Activated CD4-positive, alpha-beta T cell treated with anti-CD3 and anti-CD28 coated beads for 48 hours (primary cell): Measurements from ENCODE around the gene AIMP2.
"Not testable (repeated sequence)": the region's sequence is repeated elsewhere in the genome, so short reads cannot be mapped to it uniquely, and the experiment has no call there.

Experiments
- DNase-seq: peaks from one replicate; pipeline ENCODE4 v3.0.0-alpha.2; 2020

The AIMP2 gene

DNA sequence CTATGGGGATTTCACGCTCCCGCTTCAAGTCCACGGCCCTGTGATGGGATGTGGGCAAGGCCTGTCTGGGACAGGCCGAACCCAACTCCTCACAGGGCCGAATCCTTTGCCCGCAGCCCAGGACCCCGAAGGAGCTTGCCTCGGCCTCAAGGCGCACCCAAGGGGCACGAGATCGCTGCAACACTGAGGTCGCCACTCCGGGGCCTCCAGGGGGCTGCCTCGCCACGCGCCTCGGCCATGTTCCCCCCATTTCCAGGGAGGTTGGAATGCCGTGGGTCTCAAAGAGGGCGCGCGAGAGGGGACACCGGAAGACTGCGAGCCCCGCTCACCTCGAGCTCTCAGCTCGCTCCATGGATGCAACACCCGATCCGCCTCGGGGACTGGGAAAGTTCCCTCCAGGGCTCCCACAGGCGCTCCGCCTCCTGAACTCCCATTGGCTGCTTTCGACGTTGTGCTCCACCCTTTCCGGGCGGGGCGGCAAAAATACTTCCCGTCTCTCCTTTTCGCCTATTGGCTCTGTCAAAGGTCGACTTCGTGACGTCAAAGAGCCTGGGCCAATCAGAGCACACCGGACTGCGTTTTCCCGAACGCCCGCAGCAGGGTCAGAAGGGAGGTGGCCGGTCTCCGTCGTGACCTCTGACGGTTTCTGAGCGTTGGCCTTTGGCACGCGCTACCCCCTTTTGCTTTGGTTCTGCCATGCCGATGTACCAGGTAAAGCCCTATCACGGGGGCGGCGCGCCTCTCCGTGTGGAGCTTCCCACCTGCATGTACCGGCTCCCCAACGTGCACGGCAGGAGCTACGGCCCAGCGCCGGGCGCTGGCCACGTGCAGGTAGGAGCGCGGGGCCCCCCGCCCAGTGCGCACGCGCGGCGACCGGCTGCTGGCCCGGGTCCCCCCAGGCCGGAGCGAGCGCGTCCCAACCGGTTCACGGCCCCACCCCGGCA lies at the start of gene AIMP2, which contains the start of gene PMS2:
Gene AIMP2 (plus strand): TSS at position 605 of the 944 bp plus-strand sequence. CDS start 92 bp downstream, at position 697.
Gene PMS2 (minus strand): TSS at position 382 of the 944 bp plus-strand sequence. CDS start 30 bp downstream, at position 352.
- DNase-seq: peak; percentile 98

DNA sequence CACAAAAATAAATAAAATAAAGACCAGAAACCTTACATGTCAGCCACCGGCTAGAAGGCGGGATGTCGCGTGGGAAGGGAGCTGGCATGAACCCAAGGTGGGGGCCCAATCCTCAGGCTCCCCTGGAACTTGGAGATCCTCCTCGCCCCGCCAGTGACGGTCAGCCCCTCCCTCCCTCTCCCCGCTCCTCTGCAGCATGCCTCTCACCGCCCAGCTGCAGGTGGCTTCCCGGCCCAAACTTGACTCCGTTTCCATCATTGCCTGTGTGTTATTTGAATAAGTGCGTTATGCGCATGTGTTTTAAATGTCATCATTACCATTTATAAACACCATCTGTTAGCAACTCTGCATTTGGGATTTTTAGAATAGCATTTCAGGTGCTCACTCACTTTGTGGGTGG lies 45.9 kb upstream of the AIMP2 start:
- DNase-seq: not testable (repeated sequence)

DNA sequence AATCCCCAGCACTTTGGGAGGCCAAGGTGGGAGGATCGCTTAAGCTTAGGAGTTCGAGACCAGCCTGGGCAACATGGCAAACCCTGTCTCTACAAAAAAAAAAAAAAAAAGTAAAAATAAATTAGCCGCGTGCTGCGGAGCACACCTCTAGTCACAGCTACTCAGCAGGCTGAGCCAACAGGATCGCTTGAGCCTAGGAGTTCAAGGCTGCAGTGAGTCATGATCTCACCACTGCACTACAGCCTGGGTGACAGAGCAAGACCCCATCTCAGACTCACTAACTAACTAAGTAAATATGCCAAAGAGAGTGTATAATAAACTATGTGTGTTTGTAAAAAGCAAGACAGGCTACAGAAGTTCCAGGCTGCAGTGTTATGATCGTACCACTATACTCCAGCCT lies 45.3 kb upstream of the AIMP2 start:
- not testable (repeated sequence) for DNase-seq

DNA sequence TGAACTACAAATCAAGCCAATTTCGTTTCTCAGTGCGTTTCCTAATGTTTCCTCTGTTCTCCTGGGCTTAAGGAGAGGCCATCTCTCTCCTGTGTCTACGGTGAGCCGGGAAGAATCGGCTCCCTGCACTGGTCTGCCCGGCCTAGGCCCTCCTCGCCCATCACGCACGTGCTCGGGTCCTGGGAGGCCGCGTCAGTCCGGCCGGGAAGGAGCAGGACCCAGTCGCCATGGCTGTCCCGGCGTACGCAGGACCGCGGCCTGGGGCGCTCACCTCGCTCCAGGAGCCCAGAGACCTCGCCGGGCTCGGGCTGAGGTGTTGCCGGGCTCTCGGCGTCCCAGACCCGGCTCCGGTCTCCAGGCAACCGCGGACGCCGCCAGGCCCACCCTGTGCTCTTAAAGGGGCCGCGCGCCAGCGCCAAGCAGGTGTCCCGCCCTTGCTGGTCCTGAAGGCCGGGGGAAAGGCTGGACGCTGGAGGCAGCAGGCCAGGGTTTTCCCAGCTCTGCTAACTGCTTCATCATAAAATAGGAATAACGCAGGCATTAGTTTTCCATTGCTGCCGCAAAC lies 38.6 kb upstream of the AIMP2 start, which contains the start of gene RSPH10B:
Gene RSPH10B (minus strand): TSS at position 343 of the 565 bp plus-strand sequence. CDS start 3,573 bp downstream, outside the sequence.
- DNase-seq: not testable (repeated sequence)

DNA sequence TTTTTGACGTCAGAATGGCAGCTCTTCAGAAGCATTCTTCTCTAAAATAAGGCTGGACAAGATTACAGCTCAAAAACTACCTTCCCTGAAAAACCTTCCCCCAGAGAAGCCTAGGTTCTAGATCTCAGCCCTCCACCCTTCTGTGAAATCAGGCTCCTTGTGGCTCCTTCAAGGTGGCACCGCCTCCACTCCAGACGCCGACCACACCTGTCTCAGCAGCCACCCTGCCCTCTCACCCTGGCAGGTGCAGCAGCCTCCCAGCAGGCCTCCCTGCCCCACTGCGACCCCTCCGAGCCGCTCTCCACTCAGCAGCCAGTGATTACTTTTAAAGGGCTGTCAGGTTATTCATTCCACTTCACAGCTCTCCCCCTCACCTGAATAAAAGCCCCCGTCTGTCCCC lies 35.5 kb upstream of the AIMP2 start:
- DNase-seq: not testable (repeated sequence)

DNA sequence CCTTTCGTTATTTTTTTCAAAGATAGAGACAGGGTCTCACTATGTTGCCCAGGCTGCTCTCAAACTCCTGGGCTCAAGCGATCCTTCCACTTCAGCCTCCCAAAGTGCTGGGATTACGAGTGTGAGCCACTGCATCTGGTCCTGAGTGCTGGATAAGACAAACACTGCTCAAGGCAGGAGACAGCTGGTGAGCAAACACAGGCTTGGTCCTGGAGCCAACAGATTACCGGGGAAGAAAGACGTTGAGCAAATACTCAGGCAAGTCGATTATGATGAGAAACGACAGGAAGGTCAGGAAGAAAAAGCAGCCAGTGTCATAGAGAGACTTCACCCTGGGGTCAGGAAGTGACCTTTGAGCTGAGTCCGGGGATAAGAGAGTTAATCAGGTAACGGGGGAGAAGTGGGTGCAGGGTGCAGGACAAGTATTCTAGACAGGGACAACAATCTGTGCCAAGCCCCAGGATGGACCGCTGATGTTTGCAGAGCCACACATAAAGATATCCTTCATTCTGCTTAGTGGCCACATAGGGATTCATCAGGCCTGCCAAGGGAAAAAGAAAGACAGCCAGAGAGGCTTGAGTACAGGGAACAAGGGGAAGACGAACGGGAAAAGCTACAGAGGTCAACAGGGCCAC lies 29.3 kb upstream of the AIMP2 start:
- DNase-seq: not testable (repeated sequence)

DNA sequence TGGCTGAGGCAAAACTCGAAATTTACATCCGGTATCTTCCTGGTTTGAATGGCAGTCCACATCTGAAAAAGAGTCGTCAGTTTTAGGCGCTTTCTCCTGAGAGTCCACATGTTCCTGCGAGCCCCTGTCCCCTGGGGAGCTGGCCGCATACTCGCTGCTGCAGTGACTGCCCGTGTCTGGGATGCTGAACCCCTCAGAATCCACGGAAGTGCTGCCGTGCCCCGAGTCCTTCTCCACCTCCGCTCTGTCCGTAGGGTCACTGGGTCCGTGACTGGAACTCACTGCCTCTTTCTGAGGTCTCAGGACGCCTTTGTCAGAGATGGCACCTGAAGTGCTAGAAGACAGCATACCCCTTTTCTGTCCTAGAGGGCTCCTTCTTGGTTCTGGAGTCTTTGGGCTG lies 22.0 kb upstream of the AIMP2 start:
- DNase-seq: not testable (repeated sequence)

DNA sequence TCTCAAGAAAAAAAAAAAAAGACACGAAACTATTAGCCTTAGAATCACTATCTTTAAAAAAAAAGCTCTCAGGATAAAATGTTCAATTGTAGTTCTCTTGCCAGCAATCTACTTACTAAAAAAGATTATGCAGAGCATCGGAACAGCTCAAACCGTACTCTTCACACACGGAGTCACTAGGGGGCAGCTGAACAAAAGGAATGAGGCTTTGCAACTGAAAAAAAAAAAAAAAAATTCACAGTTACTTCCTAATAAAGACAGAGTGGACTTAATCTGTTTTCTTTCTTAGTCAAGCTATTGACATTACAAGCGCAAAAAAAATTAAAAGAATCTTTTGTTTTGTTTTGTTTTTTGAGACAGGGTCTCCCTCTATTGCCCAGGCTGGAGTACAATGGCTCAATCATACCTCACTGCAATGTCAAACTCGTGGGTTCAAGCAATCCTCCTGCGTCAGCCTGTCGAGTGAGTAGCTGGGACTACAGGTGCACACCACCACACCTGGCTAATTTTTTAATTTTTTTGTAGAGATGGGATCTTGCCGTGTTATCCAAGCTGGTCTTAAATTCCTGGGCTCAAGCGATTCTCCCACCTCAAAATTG lies 11.8 kb upstream of the AIMP2 start:
- peak; percentile 27 for DNase-seq

DNA sequence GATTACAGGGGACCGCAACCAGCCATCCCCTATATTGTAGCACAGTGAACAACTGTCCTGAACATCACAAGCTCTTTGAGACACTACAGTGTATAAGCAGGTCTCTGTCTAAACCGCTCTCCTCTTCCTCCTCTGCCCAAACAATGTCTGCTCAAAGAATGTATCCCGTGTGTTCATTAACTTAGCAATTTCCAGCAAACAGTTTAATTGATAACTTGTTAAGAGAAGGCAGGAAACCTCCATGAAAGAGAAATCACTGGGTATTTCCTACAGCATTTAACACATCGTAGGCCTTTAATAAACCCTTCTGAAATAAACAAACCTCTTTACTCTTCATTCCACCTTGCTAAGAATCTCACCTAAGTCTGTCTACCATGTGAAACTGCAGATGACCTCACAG lies 1.7 kb upstream of the AIMP2 start:
- no peak for DNase-seq

DNA sequence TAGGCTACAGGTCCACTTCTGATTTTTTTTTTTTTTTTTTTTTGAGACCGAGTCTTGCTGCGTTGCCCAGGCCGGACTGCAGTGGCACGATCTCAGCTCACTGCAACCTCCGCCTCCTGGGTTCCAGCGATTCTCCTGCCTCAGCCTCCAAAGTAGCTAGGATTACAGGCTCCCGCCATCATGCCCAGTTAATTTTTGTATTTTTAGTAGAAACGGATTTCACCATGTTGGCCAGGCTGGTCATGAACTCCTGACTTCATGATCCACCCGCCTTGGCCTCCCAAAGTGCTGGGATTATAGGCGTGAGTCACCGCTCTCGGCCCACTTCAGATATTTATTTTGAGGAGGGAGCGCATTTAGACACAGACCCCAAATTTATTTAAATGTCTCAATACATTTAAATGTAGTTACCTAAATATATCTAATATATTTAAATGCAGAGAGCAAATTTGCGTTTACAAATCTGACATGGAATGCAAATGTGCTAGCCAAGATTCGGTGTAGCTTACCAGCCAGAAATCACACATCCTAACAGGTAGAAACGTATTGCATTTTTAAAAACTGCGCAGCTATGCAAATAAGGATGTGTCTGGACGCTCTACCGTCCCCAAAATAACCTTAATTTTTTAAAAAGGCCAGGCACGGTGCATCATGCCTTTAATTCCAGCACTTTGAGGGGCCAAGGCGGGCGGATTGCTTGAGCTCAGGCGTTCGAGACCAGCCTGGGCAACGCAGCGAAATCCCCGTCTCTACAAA lies 1.1 kb upstream of the AIMP2 start:
- DNase-seq: not testable (repeated sequence)

DNA sequence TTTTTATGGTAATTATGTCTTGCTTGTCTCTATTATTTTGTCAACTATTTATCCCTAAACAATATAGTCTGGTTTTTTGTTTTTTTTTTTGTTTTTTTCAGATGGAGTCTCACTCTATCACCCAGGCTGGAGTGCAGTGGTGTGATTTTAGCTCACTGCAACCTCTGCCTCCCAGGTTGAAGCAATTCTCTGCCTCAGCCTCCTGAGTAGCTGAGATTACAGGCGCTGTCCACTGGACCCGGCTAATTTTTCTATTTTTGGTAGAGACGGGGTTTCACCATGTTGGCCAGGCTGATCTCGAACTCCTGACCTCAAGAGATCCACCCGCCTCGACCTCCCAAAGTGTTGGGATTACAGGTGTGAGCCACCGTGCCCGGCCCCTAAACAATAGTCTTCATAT lies 1.3 kb downstream of the AIMP2 start:
- not testable (repeated sequence) for DNase-seq

DNA sequence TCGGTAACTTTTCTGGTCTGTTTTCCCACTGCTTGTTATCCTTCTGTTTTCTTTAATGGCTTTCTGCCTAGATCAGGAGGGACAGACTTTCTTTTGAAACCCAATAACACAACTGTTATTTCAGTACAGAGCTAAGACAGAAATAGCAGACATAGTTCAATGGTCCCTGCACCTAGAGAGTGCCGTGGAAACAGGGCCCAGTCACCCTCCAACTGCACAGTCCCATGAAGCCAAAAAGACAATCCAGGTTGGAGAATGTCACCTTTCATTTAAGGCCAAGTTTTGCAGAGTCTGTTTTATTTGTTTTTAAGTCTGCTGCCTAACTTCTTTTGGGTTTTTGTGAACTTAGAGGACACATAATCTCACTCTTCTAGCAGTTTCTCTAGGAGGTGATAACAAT lies 2.5 kb downstream of the AIMP2 start:
- no peak for DNase-seq

DNA sequence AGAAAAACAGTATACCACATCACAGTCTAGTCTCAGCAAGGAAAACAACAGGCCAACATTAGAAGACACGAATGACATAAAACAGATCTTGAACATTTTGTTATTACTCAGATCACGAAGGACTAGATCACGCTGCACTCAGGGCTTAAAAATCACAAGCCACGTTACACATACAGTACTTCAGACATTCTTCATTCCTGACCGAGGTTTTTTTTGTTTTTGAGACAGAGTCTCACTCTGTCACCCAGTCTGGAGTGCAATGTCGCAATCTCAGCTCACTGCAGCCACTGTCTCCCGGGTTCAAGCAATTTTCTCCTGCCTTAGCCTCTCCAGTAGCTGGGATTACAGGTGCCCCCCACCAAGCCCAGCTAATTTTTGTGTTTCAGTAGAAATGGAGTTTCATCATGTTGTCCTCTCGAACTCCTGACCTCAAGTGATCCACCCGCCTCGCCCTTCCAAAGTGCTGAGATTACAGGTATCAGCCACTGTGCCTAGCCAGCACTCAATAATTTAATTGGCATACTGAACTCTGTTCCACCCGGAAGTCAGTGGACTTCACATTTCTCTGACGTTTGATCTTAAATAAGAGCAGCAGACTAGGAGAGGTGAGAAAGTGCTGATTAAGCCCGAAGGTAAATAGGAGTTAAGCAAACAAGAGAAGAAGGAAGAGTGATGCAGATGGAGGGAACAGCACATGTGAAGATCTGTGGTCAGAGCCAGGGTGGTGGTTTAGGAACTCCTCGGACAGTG lies 3.5 kb downstream of the AIMP2 start:
- DNase-seq: no peak

DNA sequence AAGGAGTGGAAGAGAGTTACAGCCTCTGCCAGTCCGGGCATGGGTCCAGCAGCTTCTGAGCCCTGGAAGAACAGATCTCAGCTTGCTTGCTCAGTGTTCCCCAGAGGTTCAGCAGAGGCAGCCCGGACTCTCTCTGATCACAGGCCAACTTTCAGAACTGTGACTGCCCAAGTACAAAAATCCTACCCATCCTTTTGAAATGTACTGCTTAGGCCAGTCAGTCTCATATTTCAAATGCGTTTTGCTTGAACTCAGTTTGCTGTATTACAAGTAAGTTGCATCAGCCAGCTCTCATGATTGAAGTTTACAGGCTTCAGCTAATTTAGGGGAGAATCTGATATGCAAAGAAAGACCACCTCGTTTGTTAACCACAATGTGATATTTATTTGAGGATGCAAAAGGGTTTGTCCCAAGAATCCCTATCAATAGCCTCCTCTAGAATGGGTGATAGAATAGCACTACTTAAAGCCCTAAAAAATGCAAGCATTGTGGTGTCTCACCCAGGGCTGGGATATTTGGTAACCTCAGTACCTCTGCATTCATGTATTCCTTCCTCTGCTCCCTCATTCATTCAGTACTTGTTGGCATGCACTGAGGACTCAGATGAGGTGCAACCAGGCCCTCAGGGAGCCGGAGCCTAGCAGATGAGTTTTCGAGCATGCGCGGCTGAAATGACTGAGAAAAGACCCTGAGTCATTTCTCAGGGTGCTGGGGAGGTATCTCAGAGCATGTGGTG lies 7.0 kb downstream of the AIMP2 start:
- peak; percentile 29 for DNase-seq

DNA sequence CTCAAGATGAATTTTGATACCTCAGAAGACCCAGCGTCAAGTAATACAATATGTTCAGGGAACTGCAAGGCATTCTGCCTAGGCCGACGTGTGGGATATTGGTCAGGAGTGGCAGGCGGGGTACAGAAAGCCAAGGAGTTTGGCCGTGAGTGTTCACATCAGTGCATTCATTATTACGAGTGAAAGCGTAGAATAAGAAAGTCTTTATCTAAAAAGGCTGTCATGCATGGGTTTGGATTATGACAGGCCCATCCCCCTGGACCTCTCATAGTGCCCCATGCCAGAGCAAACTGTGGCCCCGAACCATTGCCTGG lies 7.5 kb downstream of the AIMP2 start:
- DNase-seq: no peak

DNA sequence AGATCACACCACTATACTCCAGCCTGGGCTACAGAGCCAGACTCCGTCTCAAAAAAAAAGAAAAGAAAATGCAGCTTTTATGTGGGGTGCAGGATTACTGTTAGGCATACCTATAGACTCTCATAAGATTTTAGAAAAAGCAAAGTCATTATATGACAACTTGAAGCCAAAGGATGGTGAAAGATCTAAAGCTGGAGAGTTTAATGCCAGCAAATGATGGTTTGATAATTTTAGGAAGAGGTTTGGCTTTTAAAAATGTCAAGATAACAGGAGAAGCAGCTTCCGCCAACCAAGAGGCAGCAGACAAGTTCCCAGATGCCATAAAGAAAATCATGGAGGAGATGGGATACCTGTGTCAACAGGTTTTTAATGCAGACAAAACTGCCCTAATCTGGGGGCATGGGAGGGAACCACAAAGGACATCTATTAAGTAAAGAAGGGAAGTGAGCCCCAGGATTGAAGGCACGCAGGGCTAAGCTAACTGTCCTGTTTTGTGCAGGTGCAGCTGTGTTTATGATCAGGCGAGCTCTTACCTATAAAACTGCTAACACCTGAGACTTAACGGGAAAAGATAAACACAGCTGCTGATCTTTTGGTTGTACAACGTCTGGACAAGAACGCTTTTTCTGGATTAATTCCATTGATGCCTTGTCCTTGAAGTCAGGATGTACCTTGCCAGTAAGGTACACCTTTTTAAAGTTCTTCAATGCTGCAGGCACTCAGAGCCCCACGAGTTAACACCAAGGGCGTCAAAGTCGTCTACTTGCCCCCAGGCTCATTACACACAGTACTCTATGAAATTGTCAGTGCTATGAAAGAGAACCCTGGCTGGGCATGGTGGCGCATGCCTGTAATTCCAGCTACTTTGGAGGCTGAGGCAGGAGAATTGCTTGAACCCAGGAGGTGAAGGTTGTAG lies 11.6 kb downstream of the AIMP2 start:
- DNase-seq: no peak

DNA sequence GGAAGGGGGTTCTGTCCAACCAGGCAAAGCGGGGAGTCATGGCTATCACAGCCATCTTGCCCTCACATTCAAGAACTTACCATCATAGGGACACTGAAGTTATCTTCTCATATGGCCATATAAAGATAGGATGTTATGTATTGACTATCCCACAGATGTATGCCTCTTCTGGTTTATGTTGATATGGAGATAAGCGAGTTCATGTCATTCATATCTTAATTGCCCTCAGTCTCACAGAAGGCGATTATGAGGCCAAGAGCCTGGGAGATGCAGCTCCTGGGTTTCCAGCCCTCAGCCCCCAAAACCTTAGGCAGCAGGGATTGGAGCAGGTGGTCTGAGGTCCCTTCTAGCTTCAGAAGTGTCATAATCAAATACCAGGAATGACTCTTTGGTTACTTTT lies 13.6 kb downstream of the AIMP2 start:
- DNase-seq: no peak

DNA sequence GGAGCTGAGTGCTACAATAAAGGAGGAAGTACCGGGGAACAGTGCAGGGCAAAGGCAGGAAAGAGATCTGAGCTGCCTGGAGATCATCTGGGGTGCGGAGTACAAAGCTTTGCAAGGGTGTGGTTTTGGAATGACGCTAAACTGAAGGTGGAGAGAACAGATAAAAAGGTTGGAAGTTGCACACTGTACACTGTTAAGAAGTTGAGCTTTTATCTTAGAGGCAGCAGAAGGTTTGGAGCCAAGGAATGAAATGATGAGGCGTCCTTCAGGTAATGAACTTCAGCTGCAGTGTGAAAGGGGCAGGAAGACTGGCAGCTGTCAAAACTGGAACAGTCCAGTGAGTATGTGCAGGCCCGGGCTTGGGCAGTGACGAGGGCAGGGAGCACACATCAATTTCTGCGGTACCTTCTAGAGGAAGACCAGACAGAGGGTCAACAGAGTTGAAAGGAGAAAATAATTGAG lies 14.9 kb downstream of the AIMP2 start:
- DNase-seq: no peak

DNA sequence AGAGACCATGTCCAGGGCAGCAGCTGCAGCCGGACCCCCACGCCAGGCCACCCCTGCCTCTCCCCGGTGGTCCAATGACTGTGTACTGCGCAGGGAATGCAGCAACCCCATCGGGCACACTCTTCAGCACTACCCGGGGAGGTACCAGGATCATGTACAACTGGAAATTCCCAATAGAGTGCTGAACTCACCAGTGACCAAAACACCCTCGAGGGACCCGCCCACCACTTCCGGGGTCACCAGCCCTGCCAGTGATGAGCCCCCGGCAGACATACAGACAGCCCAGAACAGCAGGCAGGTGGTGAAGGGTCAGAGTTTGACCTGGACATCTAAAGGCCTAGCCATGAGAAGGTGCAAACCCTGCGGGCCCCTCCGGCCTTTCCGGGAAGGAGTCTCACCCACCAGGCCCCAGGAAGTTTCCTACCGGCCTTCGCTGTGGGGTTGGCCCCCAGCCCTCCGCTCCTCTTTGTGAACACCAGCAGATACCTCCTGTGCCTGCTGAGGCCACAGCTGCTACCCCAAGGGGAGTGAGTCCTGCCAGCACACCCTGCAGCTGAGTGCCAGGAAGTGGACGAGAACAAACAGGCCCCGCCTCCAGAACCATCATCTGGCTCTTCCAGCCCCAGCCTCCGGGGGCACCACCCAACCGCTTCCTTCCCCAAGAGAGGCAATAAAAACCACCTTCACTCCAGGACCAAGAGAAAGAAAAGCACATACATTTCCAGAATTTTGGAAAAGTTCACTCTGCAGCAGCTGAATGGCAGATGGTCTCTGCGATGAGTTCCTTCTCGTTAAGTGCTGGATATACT lies 17.1 kb downstream of the AIMP2 start:
- peak; percentile 75 for DNase-seq
